ENCODE measurements around the gene PRELID3B. TPM values are rescaled to one million over a fixed set of nuclear protein-coding genes. Genes with fewer than 3 reads are reported as not detected.

Gene PRELID3B
- total RNA-seq, 6 experiments from 2014 or later, result 16.3 to 37.5 (median 23.3) TPM

- Histone ChIP-seq H3K4me3 (no peak overlapping the region), H3K27me3 (no peaks in the 10 kb centered on the region), H3K9me3 (no peaks in the 10 kb centered on the region), H3K36me3 (no peaks in the 10 kb centered on the region), H3K27ac (no peak overlapping the region), H3K4me1 (no peaks in the 10 kb centered on the region)
- ATAC-seq (no peak), DNase-seq (no peak)
- WGBS (ENCODE audit: insufficient coverage, low coverage, low lambda C conversion rate, missing lambda C conversion rate), result 59% methylated on average over 1 of the region's 1 CpG
- intact Hi-C loops (cut with DNase I), result no loop called here
- no peak for TF ChIP-seq CTCF (IDR thresholded peaks at IDR 0.05)
- no peak for TF ChIP-seq POLR2A (IDR thresholded peaks at IDR 0.05)
Observed at GRCh38 chr20:59050437-59050836, 7.9 kb upstream of the PRELID3B start.

- 77% methylated on average over 2 of the region's 2 CpGs for WGBS (ENCODE audit: insufficient coverage, low coverage, low lambda C conversion rate, missing lambda C conversion rate)
- ATAC-seq, result no peak
- Histone ChIP-seq H3K4me3 (no peak overlapping the region), H3K9me3 (no peaks in the 10 kb centered on the region), H3K36me3 (no peaks in the 10 kb centered on the region), H3K27ac (no peak overlapping the region), H3K27me3 (no peaks in the 10 kb centered on the region), H3K4me1 (no peaks in the 10 kb centered on the region)
- no peak for DNase-seq
- TF ChIP-seq POLR2A (IDR thresholded peaks at IDR 0.05) (no peak), CTCF (IDR thresholded peaks at IDR 0.05) (no peak)
- intact Hi-C loops (cut with DNase I), result loop anchor here (10.0 kb wide), 2 partner anchors 154 to 164 kb away; no protein-coding TSS in a partner anchor
Observed at GRCh38 chr20:59048681-59049030, 6.1 kb upstream of the PRELID3B start.

- Histone ChIP-seq H3K36me3 (no peaks in the 10 kb centered on the region), H3K9me3 (no peaks in the 10 kb centered on the region), H3K27me3 (no peaks in the 10 kb centered on the region), H3K4me3 (no peak overlapping the region), H3K4me1 (peaks cover 0 to 3% (median 1%) of the 10 kb centered on the region in 4 donors), H3K27ac (no peak overlapping the region)
- intact Hi-C loops (cut with DNase I), result loop anchor here (10.0 kb wide), 2 partner anchors 153 to 163 kb away; no protein-coding TSS in a partner anchor
- DNase-seq (no peak), ATAC-seq (no peak)
- TF ChIP-seq POLR2A (IDR thresholded peaks at IDR 0.05) (no peak), CTCF (IDR thresholded peaks at IDR 0.05) (no peak)
- WGBS (ENCODE audit: insufficient coverage, low coverage, low lambda C conversion rate, missing lambda C conversion rate), result 68% methylated on average over 5 of the region's 5 CpGs
Observed at GRCh38 chr20:59047938-59048680, 5.5 kb upstream of the PRELID3B start.

- TF ChIP-seq CTCF (IDR thresholded peaks at IDR 0.05) (no peak), POLR2A (IDR thresholded peaks at IDR 0.05) (no peak)
- Histone ChIP-seq H3K4me1 (peaks cover 0 to 6% (median 2%) of the 10 kb centered on the region in 4 donors), H3K36me3 (no peaks in the 10 kb centered on the region), H3K4me3 (no peak overlapping the region), H3K9me3 (no peaks in the 10 kb centered on the region), H3K27me3 (no peaks in the 10 kb centered on the region), H3K27ac (no peak overlapping the region)
- 94% methylated on average over 3 of the region's 3 CpGs for WGBS (ENCODE audit: insufficient coverage, low coverage, low lambda C conversion rate, missing lambda C conversion rate)
- no peak for ATAC-seq
- intact Hi-C loops (cut with DNase I), result loop anchor here (10.0 kb wide), 2 partner anchors 152 to 162 kb away; no protein-coding TSS in a partner anchor
- DNase-seq, result no peak
Observed at GRCh38 chr20:59046862-59047261, 4.3 kb upstream of the PRELID3B start.

Measured in right lobe of liver (tissue), 6 donors.